Small intestine (tissue), 7 donors: ENCODE measurements around the gene GSTO1. TPM values are rescaled to one million over a fixed set of nuclear protein-coding genes. Genes with fewer than 3 reads are reported as not detected.

Source experiments
- DNase-seq, 2 donors: peaks; one replicate each; pipeline versions ENCODE4 v3.0.0 to v3.0.0-alpha.2; 2013
- FAIRE-seq: peaks from 2 replicates; lab custom pipeline; 2012; peaks lifted over from hg19 to GRCh38; lab: Jason Lieb, UNC
- H3K27ac ChIP-seq, 3 donors: one replicate each; pipeline ENCODE4 v1.5.1; 2013; ENCODE audit warnings: low read length in 2 of 3, mild to moderate bottlenecking in 2 of 3, control low read depth in 1 of 3, inconsistent platforms in 1 of 3, low read depth in 1 of 3, moderate library complexity in 1 of 3
- H3K27me3 ChIP-seq, 3 donors: one replicate each; pipeline ENCODE4 v1.6.1; 2013; ENCODE audit warnings: low read length in 3 of 3, inconsistent platforms in 1 of 3; ENCODE audit not compliant: control insufficient read depth in 3 of 3, insufficient read depth in 3 of 3
- H3K36me3 ChIP-seq, 3 donors: one replicate each; pipeline ENCODE4 v1.6.1; 2013; ENCODE audit warnings: low read length in 3 of 3, inconsistent platforms in 1 of 3, low read depth in 1 of 3, mild to moderate bottlenecking in 1 of 3, moderate library complexity in 1 of 3; ENCODE audit not compliant: control insufficient read depth in 3 of 3, insufficient read depth in 2 of 3
- H3K4me1 ChIP-seq, 3 donors: one replicate each; pipeline ENCODE4 v1.6.1; 2013; ENCODE audit warnings: low read length in 2 of 3, inconsistent platforms in 1 of 3, low read depth in 1 of 3, mild to moderate bottlenecking in 1 of 3, moderate library complexity in 1 of 3; ENCODE audit not compliant: control insufficient read depth in 3 of 3, insufficient read depth in 2 of 3
- H3K4me3 ChIP-seq, 3 donors: one replicate each; pipeline ENCODE4 v1.5.1; 2013; ENCODE audit warnings: low read length in 3 of 3, control low read depth in 1 of 3, inconsistent platforms in 1 of 3, low read depth in 1 of 3, mild to moderate bottlenecking in 1 of 3, moderate library complexity in 1 of 3
- H3K9me3 ChIP-seq, 2 donors: one replicate each; pipeline ENCODE4 v1.6.1; 2013; ENCODE audit warnings: low read depth in 1 of 2, low read length in 1 of 2; ENCODE audit not compliant: control insufficient read depth in 2 of 2, insufficient read depth in 1 of 2
- WGBS, 3 donors: extraction: QIAGEN DNeasy Blood & Tissue Kit; methylation state at CpG; one replicate each; pipeline ENCODE4 v1.1.7; 2013; 5-methylcytosine and 5-hydroxymethylcytosine counted together
- polyA plus RNA-seq, 4 donors: library from polyadenylated mRNA; stranded (reverse) in 3 of 4; unstranded in 1 of 4; fragments of 200-250 nt in 3 of 4; fragments of 120-200 nt in 1 of 4; gene quantifications; one replicate each; pipeline versions ENCODE4 v1.2.1 to v1.2.3, GENCODE V29; 2013
- donor health status: healthy with polysubstance abuse.
- donor health status: control.
- donor health status: control.
- donor health status: Bipolar disorder and iron deficiency.
- donor health status: healthy.

GSTO1 gene
- polyA plus RNA-seq, 4 donors: 173 to 422 (median 223) TPM

DNA sequence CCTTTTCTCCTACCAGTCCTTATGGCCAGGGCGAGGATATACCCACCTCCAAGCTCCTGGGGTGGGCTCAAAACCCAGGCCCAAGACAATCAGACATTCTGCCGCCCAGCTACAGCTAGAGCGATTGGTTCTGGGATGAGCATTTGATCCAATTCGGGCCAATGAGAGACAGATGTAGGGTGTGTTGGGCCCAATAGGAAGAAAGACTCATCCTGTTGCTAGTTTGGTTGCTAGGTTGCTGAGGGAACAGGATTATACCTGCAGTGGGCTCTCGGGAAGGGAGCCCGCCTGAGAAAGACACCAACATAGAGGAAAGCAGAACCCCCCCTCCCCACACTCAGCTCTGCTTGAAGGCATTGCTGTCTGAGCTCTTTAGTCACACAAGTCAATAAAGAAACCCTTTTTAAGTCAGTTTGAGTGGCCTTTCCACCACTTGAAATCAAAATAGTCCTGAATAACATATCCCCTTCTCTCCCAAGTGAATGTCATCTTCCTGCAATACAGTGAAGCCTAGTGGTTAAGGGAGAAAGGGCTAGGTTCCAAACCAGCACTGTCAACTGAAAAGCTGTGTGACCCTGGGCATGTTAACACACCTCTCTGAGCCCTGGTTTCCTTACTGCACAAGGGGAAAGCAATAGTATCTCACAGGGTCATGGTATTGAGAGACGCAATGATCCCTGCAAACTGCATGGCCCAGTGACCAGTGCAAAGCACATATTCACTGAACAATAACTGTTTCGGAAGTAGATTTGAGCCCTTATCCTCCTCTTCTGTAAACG, 61.8 kb downstream of the GSTO1 start:
- Histone ChIP-seq H3K27me3 (no peaks in the 10 kb centered on the region), H3K36me3 (peaks cover 2 to 45% (median 10%) of the 10 kb centered on the region in 3 donors), H3K4me1 (peaks cover 0 to 7% (median 0%) of the 10 kb centered on the region in 3 donors), H3K27ac (peak overlapping the region in 1 of 3 donors; percentile 2), H3K9me3 (no peaks in the 10 kb centered on the region), H3K4me3 (no peak overlapping the region)
- DNase-seq: no peak
- FAIRE-seq: no peak
- WGBS, 3 donors: 91 to 92% (median 91%) methylated on average over 9 of the region's 9 CpGs

Other genes with a start within 250 kb of the GSTO1 start
- 10 to 100 TPM in 3 of 4 donors, 1 to 10 TPM in 1; 4.9 to 78.1 (median 35.5) TPM for gene COL17A1, start 169.0 kb upstream of the GSTO1 start, polyA plus RNA-seq
- 10 to 100 TPM in 1 of 4 donors, 1 to 10 TPM in 3; 3.1 to 10.6 (median 7.4) TPM for gene SFR1, start 132.7 kb upstream of the GSTO1 start, polyA plus RNA-seq
- gene CFAP43, start 22.5 kb upstream of the GSTO1 start, polyA plus RNA-seq: 1 to 10 TPM in 1 of 4 donors, under 1 TPM in 1, not detected in 2; 0.21 to 7.2 TPM
- gene GSTO2, start 14.3 kb downstream of the GSTO1 start, polyA plus RNA-seq: 10 to 100 TPM in 3 of 4 donors, 1 to 10 TPM in 1; 9.2 to 45.4 (median 17.0) TPM
- gene ITPRIP, start 83.6 kb downstream of the GSTO1 start, polyA plus RNA-seq: 1 to 10 TPM in 3 of 4 donors, under 1 TPM in 1; 0.67 to 10.0 (median 2.4) TPM
- under 1 TPM in 3 of 4 donors, not detected in 1; 0.07 to 0.27 (median 0.12) TPM for gene CFAP58, start 98.9 kb downstream of the GSTO1 start, polyA plus RNA-seq